Measurements from ENCODE around the gene NFATC4.

DNA sequence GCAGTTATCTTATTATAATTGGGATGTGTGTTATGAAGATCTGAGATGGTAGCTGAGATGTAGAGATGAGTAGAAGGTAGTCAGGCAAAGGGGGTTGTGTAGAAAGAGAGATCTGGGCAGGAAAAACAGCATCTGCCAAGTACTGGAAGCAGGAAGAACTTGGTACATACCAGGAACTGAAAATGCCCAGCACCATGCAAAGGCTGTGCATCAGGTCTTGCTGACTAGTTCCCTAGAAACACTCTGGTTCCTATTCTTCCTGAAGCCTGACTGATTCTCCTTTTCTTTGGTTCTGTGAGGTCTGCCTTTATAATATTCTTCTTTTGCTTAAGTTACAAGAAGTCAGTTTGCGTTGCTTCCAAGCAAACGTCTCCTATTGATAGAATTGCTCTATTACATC lies 6.7 kb upstream of the NFATC4 start:
- no peak for TF ChIP-seq ARNT (IDR thresholded peaks at IDR 0.05)
- no peak for TF ChIP-seq FOXM1 (IDR thresholded peaks at IDR 0.05; ENCODE audit: borderline replicate concordance)
- TF ChIP-seq HDGF (IDR thresholded peaks at IDR 0.05; ENCODE audit: borderline replicate concordance) = no peak
- TF ChIP-seq ZNF384 (IDR thresholded peaks at IDR 0.05) = no peak
- no peak for TF ChIP-seq FOXK2 (IDR thresholded peaks at IDR 0.05)
